Gastrocnemius medialis (tissue), 4 donors: ENCODE measurements around the gene SGTA. TPM values are rescaled to one million over a fixed set of nuclear protein-coding genes. Genes with fewer than 3 reads are reported as not detected.

Experiments used
- ATAC-seq, 2 donors: fragments of 150-250 bp; one replicate each; pipeline ENCODE4 v1.9.1; 2016
- DNase-seq, 2 donors: peaks; one replicate each; pipeline ENCODE4 v3.0.0-alpha.2; 2019
- H3K27ac ChIP-seq, 4 donors: fragments of 200-600 bp; sonication (generic); 1 replicate in 1 of 4; 2 replicates in 3 of 4; pipeline ENCODE4 v1.5.1; 2016 to 2018; ENCODE audit warnings: mild to moderate bottlenecking in 2 of 4, moderate library complexity in 1 of 4
- H3K27me3 ChIP-seq, 3 donors: fragments of 200-600 bp; sonication (generic) in 2 of 3; 1 replicate in 1 of 3; 2 replicates in 2 of 3; pipeline versions ENCODE4 v1.5.1 to v1.6.0; 2016 to 2019; ENCODE audit warnings: mild to moderate bottlenecking in 1 of 3, moderate library complexity in 1 of 3
- H3K36me3 ChIP-seq, 2 donors: fragments of 200-600 bp; sonication (generic) in 1 of 2; one replicate each; pipeline ENCODE4 v1.5.1; 2017 to 2018
- H3K4me1 ChIP-seq, 2 donors: fragments of 200-600 bp; sonication (generic) in 1 of 2; one replicate each; pipeline ENCODE4 v1.5.1; 2016 to 2017; ENCODE audit warnings: mild to moderate bottlenecking in 2 of 2
- H3K4me3 ChIP-seq, 4 donors: fragments of 200-600 bp; sonication (generic) in 3 of 4; 1 replicate in 1 of 4; 2 replicates in 3 of 4; pipeline ENCODE4 v1.5.1; 2016 to 2019; ENCODE audit warnings: mild to moderate bottlenecking in 2 of 4
- H3K9me3 ChIP-seq, 3 donors: fragments of 200-600 bp; sonication (generic) in 2 of 3; 1 replicate in 1 of 3; 2 replicates in 2 of 3; pipeline ENCODE4 v1.5.1; 2016 to 2019
- POLR2A ChIP-seq, 2 donors: fragments of 450-650 bp; IDR thresholded peaks; one replicate each; pipeline ENCODE4 v1.6.1; 2017; ENCODE audit warnings: antibody characterized with exemption in 2 of 2, mild to moderate bottlenecking in 2 of 2, moderate library complexity in 2 of 2
- in situ Hi-C, 4 donors: fragments of 200-750 bp; cut with MboI; loops; one replicate each; pipeline versions ENCODE4 v1.15.0 to v1.8.0; 2017; ENCODE audit warnings: low sequenced_read_pairs in 4 of 4
- intact Hi-C: fragments of 100-400 bp; cut with DNase I; formaldehyde crosslinking; loops from one replicate; pipeline ENCODE4 v1.15.1; 2023; ENCODE audit warnings: low total_unique reads
- total RNA-seq, 4 donors: library from RNA; depleted of rRNA; stranded (reverse); fragments of >200 nt; gene quantifications; one replicate each; pipeline versions ENCODE4 v1.1.0 to v1.2.3, GENCODE V29; 2016
- TF ChIP-seq, protein P1 (sequence below), 5 experiments: fragments of 450-650 bp in 3 of 5; fragments of 200-600 bp in 2 of 5; sonication (generic) in 2 of 5; IDR thresholded peaks in 4 of 5; conservative IDR thresholded peaks in 1 of 5; 1 replicate in 4 of 5; 2 replicates in 1 of 5; pipeline ENCODE4 v1.5.1; 2016 to 2019; ENCODE audit warnings: antibody characterized with exemption in 5 of 5, mild to moderate bottlenecking in 3 of 5, moderate library complexity in 3 of 5

Gene SGTA
- total RNA-seq, 4 donors from 2014 or later = 70.0 to 114 (median 91.2) TPM

DNA sequence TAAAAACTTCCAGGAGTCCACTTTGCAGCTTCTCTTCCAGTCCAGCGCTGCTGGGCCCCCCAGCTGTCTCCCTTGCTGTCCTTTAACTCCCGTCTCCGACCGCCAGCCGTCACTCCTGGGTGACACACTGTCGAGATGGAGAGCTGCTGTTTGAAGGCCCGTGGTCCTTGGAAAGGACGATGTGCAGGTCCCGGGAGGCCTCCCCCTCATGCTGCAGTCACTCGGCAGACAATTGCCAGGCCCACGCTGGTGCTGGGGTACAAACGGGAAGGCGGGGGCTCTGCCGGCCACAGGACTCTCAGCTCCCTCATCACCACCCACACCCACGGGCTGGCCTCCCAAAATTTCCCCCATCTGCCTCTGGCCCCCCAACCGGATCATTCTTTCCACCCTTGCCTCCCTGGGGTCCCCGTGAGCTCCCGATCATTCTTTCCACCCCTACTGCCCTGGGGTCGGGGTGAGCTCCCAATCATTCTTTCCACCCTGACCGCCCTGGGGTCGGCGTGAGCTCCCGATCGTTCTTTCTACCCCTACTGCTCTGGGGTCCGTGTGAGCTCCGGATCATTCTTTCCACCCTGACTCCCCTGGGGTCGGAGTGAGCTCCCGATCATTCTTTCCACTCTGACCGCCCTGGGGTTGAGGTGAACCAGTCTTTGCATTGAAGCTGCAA, 20.5 kb upstream of the SGTA start:
- H3K36me3 ChIP-seq = peaks cover 0 to 37% of the 10 kb centered on the region in 2 donors
- ATAC-seq (no peak), DNase-seq (no peak)
- H3K27me3 ChIP-seq = no peaks in the 10 kb centered on the region
- intact Hi-C loops (no loop called here), in situ Hi-C loops (no loop called here)
- H3K4me1 ChIP-seq = no peaks in the 10 kb centered on the region
- no peak for TF ChIP-seq POLR2A (IDR thresholded peaks at IDR 0.05)
- TF ChIP-seq, protein P1, sequence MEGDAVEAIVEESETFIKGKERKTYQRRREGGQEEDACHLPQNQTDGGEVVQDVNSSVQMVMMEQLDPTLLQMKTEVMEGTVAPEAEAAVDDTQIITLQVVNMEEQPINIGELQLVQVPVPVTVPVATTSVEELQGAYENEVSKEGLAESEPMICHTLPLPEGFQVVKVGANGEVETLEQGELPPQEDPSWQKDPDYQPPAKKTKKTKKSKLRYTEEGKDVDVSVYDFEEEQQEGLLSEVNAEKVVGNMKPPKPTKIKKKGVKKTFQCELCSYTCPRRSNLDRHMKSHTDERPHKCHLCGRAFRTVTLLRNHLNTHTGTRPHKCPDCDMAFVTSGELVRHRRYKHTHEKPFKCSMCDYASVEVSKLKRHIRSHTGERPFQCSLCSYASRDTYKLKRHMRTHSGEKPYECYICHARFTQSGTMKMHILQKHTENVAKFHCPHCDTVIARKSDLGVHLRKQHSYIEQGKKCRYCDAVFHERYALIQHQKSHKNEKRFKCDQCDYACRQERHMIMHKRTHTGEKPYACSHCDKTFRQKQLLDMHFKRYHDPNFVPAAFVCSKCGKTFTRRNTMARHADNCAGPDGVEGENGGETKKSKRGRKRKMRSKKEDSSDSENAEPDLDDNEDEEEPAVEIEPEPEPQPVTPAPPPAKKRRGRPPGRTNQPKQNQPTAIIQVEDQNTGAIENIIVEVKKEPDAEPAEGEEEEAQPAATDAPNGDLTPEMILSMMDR (IDR thresholded peaks at IDR 0.05 in 4 of 5, conservative IDR thresholded peaks at IDR 0.05 in 1 of 5) = no peak
- H3K4me3 ChIP-seq = no peak overlapping the region
- no peak overlapping the region for H3K27ac ChIP-seq
- H3K9me3 ChIP-seq = no peaks in the 10 kb centered on the region

DNA sequence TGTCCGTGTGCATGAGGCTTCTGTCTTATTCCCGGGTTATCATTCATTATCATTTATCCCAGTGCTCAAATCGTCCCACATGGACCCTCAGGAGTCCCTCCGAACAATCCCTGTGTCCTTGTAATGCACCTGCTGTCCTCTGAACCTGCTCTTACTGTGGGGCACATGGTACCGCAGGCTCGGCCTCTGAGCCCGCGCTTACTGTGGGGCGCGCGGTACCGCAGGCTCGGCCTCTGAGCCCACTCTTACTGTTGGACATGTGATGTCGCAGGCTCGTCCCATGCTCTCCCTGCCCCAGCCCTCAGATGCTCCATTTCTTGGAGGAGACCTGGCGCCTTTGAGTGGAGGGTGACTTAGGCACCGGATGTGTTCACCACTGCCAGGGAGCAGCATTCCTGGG, 19.8 kb upstream of the SGTA start:
- Histone ChIP-seq H3K36me3 (peaks cover 0 to 33% of the 10 kb centered on the region in 2 donors), H3K4me3 (no peak overlapping the region), H3K4me1 (no peaks in the 10 kb centered on the region), H3K27me3 (no peaks in the 10 kb centered on the region), H3K9me3 (no peaks in the 10 kb centered on the region), H3K27ac (no peak overlapping the region)
- TF ChIP-seq, protein P1 (IDR thresholded peaks at IDR 0.05 in 4 of 5, conservative IDR thresholded peaks at IDR 0.05 in 1 of 5) = no peak
- TF ChIP-seq POLR2A (IDR thresholded peaks at IDR 0.05) = no peak
- in situ Hi-C loops (no loop called here), intact Hi-C loops (no loop called here)
- DNase-seq (no peak), ATAC-seq (no peak)

DNA sequence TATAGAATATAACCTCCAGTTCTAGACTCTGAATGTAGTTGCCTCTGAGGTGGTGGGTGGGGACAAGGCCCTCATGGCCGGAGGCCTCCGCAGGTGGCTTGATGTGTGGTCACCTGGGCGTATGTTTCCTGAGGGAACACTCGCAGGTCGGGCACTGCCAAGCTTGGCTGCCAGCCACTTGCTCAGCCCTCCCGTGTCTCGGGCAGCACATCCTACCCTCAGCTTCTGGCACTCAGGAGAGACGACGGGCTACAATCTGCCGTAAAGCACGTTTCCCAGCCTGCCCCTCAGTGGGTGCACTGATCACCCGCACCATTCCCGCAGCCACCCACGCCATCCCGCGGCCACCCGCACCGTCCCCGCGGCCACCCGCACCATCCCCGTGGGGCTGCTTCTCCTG, 17.4 kb upstream of the SGTA start:
- Histone ChIP-seq H3K27ac (no peak overlapping the region), H3K4me1 (no peaks in the 10 kb centered on the region), H3K27me3 (no peaks in the 10 kb centered on the region), H3K9me3 (no peaks in the 10 kb centered on the region), H3K4me3 (no peak overlapping the region), H3K36me3 (peaks cover 0 to 44% of the 10 kb centered on the region in 2 donors)
- in situ Hi-C loops (no loop called here), intact Hi-C loops (no loop called here)
- DNase-seq (no peak), ATAC-seq (no peak)
- no peak for TF ChIP-seq POLR2A (IDR thresholded peaks at IDR 0.05)
- TF ChIP-seq, protein P1 (IDR thresholded peaks at IDR 0.05 in 4 of 5, conservative IDR thresholded peaks at IDR 0.05 in 1 of 5) = no peak

DNA sequence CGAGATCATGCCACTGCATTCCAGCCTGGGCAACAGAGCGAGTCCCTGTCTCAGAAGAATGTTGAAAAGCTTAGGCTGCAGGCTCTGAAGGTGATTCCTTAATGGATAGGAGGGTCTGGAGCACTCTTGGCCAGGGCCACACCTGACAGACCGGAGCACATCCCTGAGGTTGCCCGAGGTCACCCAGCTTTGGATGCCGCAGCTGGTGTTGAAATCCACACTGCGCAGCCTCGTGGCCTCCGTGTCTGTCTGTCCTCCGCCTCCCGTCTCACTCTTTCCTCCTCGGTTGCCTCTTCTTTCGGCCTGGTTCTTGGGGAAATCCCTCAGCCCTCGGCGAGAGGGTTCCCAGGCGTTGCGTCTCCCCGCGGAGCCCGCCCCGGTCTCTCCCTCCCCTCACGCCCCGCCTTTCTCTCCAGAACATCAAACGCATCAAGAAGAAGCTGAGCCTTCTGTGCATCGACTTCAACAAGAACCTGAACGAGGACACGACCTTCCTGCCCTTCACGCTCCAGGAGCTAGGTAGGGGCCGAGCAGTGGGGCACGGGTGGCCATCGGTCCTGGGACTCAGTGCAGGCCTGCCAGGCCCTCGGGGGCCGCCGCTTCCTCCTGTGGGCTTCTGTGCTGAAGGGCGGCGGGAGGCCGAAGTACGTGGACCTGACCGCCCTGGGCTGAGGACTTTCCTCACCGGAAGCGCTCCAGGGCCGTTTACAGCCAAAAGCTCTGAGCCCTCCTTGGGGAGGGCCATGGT, 16.4 kb upstream of the SGTA start:
- peaks cover 0 to 49% of the 10 kb centered on the region in 2 donors for H3K36me3 ChIP-seq
- no peak overlapping the region for H3K27ac ChIP-seq
- H3K4me1 ChIP-seq = no peaks in the 10 kb centered on the region
- H3K27me3 ChIP-seq = no peaks in the 10 kb centered on the region
- DNase-seq = no peak
- no peak for ATAC-seq
- intact Hi-C loops = no loop called here
- no peaks in the 10 kb centered on the region for H3K9me3 ChIP-seq
- in situ Hi-C loops = no loop called here
- TF ChIP-seq POLR2A (IDR thresholded peaks at IDR 0.05) = no peak
- TF ChIP-seq, protein P1 (IDR thresholded peaks at IDR 0.05 in 4 of 5, conservative IDR thresholded peaks at IDR 0.05 in 1 of 5) = no peak
- no peak overlapping the region for H3K4me3 ChIP-seq
